Osteoblast (primary cell): ENCODE measurements around the gene GRIN2D. TPM values are rescaled to one million over a fixed set of nuclear protein-coding genes. Genes with fewer than 3 reads are reported as not detected.

ENCODE experiments used
- DNase-seq: peaks from one replicate; pipeline ENCODE4 v3.0.0; 2011; ENCODE audit warnings: low spot score, mixed read lengths; ENCODE audit not compliant: insufficient read length; ENCODE audit errors: missing footprints
- H2AFZ ChIP-seq: 2 replicates; pipeline ENCODE4 v1.6.0; 2011; ENCODE audit warnings: mild to moderate bottlenecking, low read length
- H3K27ac ChIP-seq: 2 replicates; pipeline ENCODE4 v1.5.1; 2011; ENCODE audit warnings: mild to moderate bottlenecking, low read depth, low read length, moderate library complexity
- H3K27me3 ChIP-seq: 2 replicates; pipeline ENCODE4 v1.6.0; 2012; ENCODE audit warnings: mild to moderate bottlenecking, control low read depth, inconsistent platforms, low read length, moderate library complexity; ENCODE audit not compliant: insufficient read depth
- H3K36me3 ChIP-seq: 2 replicates; pipeline ENCODE4 v1.5.1; 2011; ENCODE audit warnings: mild to moderate bottlenecking, low read length, control low read depth, moderate library complexity; ENCODE audit not compliant: insufficient read depth
- H3K4me1 ChIP-seq: 2 replicates; pipeline ENCODE4 v1.5.1; 2011; ENCODE audit warnings: mild to moderate bottlenecking, low read length, control low read depth, moderate library complexity; ENCODE audit not compliant: insufficient read depth
- H3K4me2 ChIP-seq: 2 replicates; pipeline ENCODE4 v1.6.0; 2011; ENCODE audit warnings: mild to moderate bottlenecking, low read length; ENCODE audit not compliant: insufficient read depth
- H3K4me3 ChIP-seq: fragments of 200-600 bp; sonication (generic); 3 replicates; pipeline ENCODE4 v1.5.1; 2012; ENCODE audit warnings: mild to moderate bottlenecking, low read length, inconsistent platforms; ENCODE audit not compliant: insufficient read depth
- H3K79me2 ChIP-seq: 2 replicates; pipeline ENCODE4 v1.6.0; 2012; ENCODE audit warnings: mild to moderate bottlenecking, low read length, control low read depth, inconsistent platforms; ENCODE audit not compliant: insufficient read depth
- H3K9me3 ChIP-seq: 2 replicates; pipeline ENCODE4 v1.5.1; 2011; ENCODE audit warnings: low read depth, low read length, control low read depth
- H4K20me1 ChIP-seq: 2 replicates; pipeline ENCODE4 v1.6.0; 2012; ENCODE audit warnings: mild to moderate bottlenecking, low read length, control low read depth; ENCODE audit not compliant: insufficient read depth
- CTCF ChIP-seq: IDR thresholded peaks from 2 replicates; pipeline ENCODE4 v1.5.1; 2011; ENCODE audit warnings: mild to moderate bottlenecking, low read depth, low read length, moderate library complexity; ENCODE audit errors: extremely low read depth
- total RNA-seq: library from RNA; depleted of rRNA; stranded (reverse); fragments of >200 nt; gene quantifications from 2 replicates; pipeline ENCODE4 v1.2.3, GENCODE V29; 2012

Gene GRIN2D
- total RNA-seq, 1 donor: under 0.01 TPM

GRCh38 chr19:48417421-48417820, 24.0 kb downstream of the GRIN2D start:
- H2AFZ ChIP-seq: no peak overlapping the region
- TF ChIP-seq CTCF: no peak
- H3K27ac ChIP-seq: no peak overlapping the region
- H3K4me3 ChIP-seq: no peak overlapping the region
- no peaks in the 10 kb centered on the region for H3K9me3 ChIP-seq
- DNase-seq: no peak
- H3K27me3 ChIP-seq: peaks cover 3% of the 10 kb centered on the region
- no peaks in the 10 kb centered on the region for H3K36me3 ChIP-seq
- no peaks in the 10 kb centered on the region for H3K79me2 ChIP-seq
- H3K4me2 ChIP-seq: no peak overlapping the region
- peaks cover 5% of the 10 kb centered on the region for H3K4me1 ChIP-seq
- no peaks in the 10 kb centered on the region for H4K20me1 ChIP-seq

GRCh38 chr19:48418317-48419064, 25.0 kb downstream of the GRIN2D start:
- peaks cover 5% of the 10 kb centered on the region for H3K4me1 ChIP-seq
- H3K79me2 ChIP-seq: no peaks in the 10 kb centered on the region
- TF ChIP-seq CTCF: peak; percentile 23
- H3K27ac ChIP-seq: no peak overlapping the region
- DNase-seq: peak; percentile 67
- H3K9me3 ChIP-seq: no peaks in the 10 kb centered on the region
- no peaks in the 10 kb centered on the region for H3K36me3 ChIP-seq
- H3K27me3 ChIP-seq: peaks cover 2% of the 10 kb centered on the region
- peak overlapping the region; percentile 1 for H2AFZ ChIP-seq
- H3K4me3 ChIP-seq: no peak overlapping the region
- H3K4me2 ChIP-seq: no peak overlapping the region
- H4K20me1 ChIP-seq: no peaks in the 10 kb centered on the region

GRCh38 chr19:48419158-48419920, 25.9 kb downstream of the GRIN2D start:
- H3K36me3 ChIP-seq: no peaks in the 10 kb centered on the region
- no peak for TF ChIP-seq CTCF
- no peaks in the 10 kb centered on the region for H3K9me3 ChIP-seq
- peaks cover 5% of the 10 kb centered on the region for H3K4me1 ChIP-seq
- no peak overlapping the region for H3K4me3 ChIP-seq
- H4K20me1 ChIP-seq: no peaks in the 10 kb centered on the region
- no peaks in the 10 kb centered on the region for H3K79me2 ChIP-seq
- peak; percentile 88 for DNase-seq
- peak overlapping the region; percentile 45 for H2AFZ ChIP-seq
- peak overlapping the region; percentile 48 for H3K4me2 ChIP-seq
- no peaks in the 10 kb centered on the region for H3K27me3 ChIP-seq
- H3K27ac ChIP-seq: no peak overlapping the region

GRCh38 chr19:48421548-48421947, 28.1 kb downstream of the GRIN2D start:
- no peak overlapping the region for H2AFZ ChIP-seq
- no peaks in the 10 kb centered on the region for H3K9me3 ChIP-seq
- H3K4me2 ChIP-seq: no peak overlapping the region
- H3K4me1 ChIP-seq: peaks cover 7% of the 10 kb centered on the region
- no peaks in the 10 kb centered on the region for H3K36me3 ChIP-seq
- H3K27ac ChIP-seq: no peak overlapping the region
- no peaks in the 10 kb centered on the region for H3K27me3 ChIP-seq
- no peak for TF ChIP-seq CTCF
- no peaks in the 10 kb centered on the region for H4K20me1 ChIP-seq
- H3K4me3 ChIP-seq: no peak overlapping the region
- no peaks in the 10 kb centered on the region for H3K79me2 ChIP-seq
- no peak for DNase-seq
